Measurements from ENCODE around the gene ARL6IP4.

DNA sequence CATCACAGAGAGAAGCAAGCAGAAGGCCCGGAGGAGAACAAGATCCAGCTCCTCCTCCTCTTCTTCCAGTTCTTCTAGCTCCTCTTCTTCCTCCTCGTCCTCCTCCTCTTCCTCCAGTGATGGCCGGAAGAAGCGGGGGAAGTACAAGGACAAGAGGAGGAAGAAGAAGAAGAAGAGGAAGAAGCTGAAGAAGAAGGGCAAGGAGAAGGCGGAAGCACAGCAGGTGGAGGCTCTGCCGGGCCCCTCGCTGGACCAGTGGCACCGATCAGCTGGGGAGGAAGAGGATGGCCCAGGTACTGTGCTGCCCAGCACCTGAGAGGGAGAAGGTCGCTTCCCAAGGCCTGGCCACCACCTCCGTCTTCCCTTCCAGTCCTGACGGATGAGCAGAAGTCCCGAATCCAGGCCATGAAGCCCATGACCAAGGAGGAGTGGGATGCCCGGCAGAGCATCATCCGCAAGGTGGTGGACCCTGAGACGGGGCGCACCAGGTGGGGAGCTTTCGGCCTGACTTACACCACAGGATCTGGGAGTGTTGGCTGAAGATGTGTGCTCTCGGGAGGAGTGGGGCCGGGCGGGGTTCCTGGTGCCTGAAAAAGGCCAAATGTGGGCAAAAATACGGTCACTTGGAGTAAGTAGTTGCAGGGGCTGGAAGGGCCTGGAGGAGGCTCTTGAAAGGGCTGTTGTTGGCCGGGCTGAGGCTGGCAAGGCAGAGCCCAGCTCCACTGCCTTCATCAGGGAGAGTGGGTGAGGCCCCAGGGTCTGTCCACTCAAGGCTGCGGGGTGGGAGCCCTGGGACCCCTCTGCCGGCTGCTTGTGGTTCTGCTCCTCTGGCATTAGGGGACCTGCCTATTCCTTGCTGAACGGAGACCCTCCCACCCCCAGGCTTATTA lies 1.4 kb downstream of the ARL6IP4 start:
- TF ChIP-seq SP1 (CRISPR knock-in tag; conservative IDR thresholded peaks at IDR 0.05), result no peak
- no peak for TF ChIP-seq TEAD4 (CRISPR knock-in tag; IDR thresholded peaks at IDR 0.05)
- no peak for TF ChIP-seq MYBL2 (CRISPR knock-in tag; IDR thresholded peaks at IDR 0.05)
- TF ChIP-seq CTCF (IDR thresholded peaks at IDR 0.05), result no peak

All from WTC11 (cell line).